ENCODE measurements around the gene TSPAN1. TPM values are rescaled to one million over a fixed set of nuclear protein-coding genes. Genes with fewer than 3 reads are reported as not detected.

Gene TSPAN1
- total and polyA plus RNA-seq, 4 donors = 45.3 to 174 (median 139) TPM

- ATAC-seq (ENCODE audit: insufficient read depth, low FRiP score) (no peak), DNase-seq (no peak)
- Histone ChIP-seq H3K4me1 (ENCODE audit: control insufficient read depth in 5 of 5, insufficient read depth in 5 of 5, low read length in 5 of 5) (no peaks in the 10 kb centered on the region), H3K9me3 (ENCODE audit: control insufficient read depth in 4 of 4, insufficient read depth in 3 of 4, low read length in 3 of 4) (no peaks in the 10 kb centered on the region), H3K4me3 (no peak overlapping the region), H3K9ac (ENCODE audit: insufficient read depth in 1 of 2, low read length in 2 of 2) (no peak overlapping the region), H3K27ac (ENCODE audit: low read depth in 1 of 2, low read length in 1 of 2) (no peak overlapping the region), H3K27me3 (ENCODE audit: control insufficient read depth in 3 of 3, insufficient read depth in 3 of 3, low read length in 2 of 3) (no peaks in the 10 kb centered on the region), H3K36me3 (ENCODE audit: control insufficient read depth in 4 of 4, insufficient read depth in 4 of 4, low read length in 4 of 4) (no peaks in the 10 kb centered on the region)
- TF ChIP-seq, protein P1, sequence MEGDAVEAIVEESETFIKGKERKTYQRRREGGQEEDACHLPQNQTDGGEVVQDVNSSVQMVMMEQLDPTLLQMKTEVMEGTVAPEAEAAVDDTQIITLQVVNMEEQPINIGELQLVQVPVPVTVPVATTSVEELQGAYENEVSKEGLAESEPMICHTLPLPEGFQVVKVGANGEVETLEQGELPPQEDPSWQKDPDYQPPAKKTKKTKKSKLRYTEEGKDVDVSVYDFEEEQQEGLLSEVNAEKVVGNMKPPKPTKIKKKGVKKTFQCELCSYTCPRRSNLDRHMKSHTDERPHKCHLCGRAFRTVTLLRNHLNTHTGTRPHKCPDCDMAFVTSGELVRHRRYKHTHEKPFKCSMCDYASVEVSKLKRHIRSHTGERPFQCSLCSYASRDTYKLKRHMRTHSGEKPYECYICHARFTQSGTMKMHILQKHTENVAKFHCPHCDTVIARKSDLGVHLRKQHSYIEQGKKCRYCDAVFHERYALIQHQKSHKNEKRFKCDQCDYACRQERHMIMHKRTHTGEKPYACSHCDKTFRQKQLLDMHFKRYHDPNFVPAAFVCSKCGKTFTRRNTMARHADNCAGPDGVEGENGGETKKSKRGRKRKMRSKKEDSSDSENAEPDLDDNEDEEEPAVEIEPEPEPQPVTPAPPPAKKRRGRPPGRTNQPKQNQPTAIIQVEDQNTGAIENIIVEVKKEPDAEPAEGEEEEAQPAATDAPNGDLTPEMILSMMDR (IDR thresholded peaks at IDR 0.05; ENCODE audit: control extremely low read depth, extremely low read depth) = no peak
- WGBS, 2 donors = 96 to 100% methylated on average over 1 of the region's 1 CpG
These were observed 14.7 kb upstream of the TSPAN1 start for GRCh38 chr1:46160212-46160611.

DNA sequence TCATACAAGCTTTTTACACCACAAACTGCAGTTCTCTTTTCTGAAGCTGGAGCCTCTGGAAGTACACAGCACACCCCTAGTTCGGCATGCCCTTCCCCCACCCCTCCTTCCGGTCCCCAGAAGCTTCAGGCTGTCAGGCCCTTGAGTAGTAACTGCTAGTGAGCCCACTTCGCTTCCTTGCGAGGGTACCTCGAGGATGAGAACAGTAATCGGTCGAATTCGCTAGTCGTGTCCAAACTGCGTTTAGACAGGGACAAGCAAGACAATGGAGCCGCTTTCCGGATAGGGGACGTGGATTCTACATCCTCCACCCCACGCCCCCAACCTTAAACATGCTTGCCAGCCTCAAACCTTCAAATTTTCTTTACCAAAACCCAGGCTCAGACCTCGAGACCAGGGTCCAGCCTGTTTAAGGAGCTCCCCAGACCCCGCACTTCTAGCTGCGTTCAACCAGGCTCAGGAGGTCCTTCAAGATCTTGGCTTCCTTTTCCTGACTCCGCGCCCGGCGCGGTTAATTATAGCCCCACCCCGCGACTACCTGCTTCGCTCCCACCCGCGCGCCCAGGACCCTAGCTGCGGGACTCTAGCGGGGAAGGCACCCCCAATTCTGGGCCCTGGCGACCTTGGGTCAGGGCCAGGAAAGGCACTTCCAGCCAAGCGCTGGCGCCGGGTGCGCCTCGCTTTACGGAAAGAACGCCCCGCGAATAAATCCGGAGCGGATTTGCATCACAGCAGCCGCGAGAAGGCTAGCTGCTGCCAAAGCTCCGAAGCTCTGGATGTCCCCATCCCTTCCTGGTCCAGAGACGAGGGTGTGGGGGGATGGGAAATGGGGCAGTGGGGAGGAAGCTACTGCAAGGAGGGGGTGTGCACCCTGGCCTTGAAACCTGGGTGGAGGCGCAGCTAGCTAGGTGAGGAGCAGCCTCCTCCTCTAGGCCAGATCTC lies 8.1 kb upstream of the TSPAN1 start:
- H3K4me1 ChIP-seq (ENCODE audit: control insufficient read depth in 5 of 5, insufficient read depth in 5 of 5, low read length in 5 of 5) = peaks cover 0 to 19% (median 4%) of the 10 kb centered on the region in 5 donors
- peak overlapping the region; percentile 25 for H3K4me3 ChIP-seq
- peak overlapping the region; percentile 61 to 85 for H3K27ac ChIP-seq (ENCODE audit: low read depth in 1 of 2, low read length in 1 of 2)
- WGBS, 2 donors = 4 to 5% methylated on average over 47 of the region's 47 CpGs
- no peaks in the 10 kb centered on the region for H3K36me3 ChIP-seq (ENCODE audit: control insufficient read depth in 4 of 4, insufficient read depth in 4 of 4, low read length in 4 of 4)
- DNase-seq = peak; percentile 51 to 80 (median 54)
- peak overlapping the region; percentile 40 to 51 for H3K9ac ChIP-seq (ENCODE audit: insufficient read depth in 1 of 2, low read length in 2 of 2)
- TF ChIP-seq, protein P1 (IDR thresholded peaks at IDR 0.05; ENCODE audit: control extremely low read depth, extremely low read depth) = no peak
- H3K27me3 ChIP-seq (ENCODE audit: control insufficient read depth in 3 of 3, insufficient read depth in 3 of 3, low read length in 2 of 3) = no peaks in the 10 kb centered on the region
- H3K9me3 ChIP-seq (ENCODE audit: control insufficient read depth in 4 of 4, insufficient read depth in 3 of 4, low read length in 3 of 4) = no peaks in the 10 kb centered on the region
- peak; percentile 24 for ATAC-seq (ENCODE audit: insufficient read depth, low FRiP score)

DNA sequence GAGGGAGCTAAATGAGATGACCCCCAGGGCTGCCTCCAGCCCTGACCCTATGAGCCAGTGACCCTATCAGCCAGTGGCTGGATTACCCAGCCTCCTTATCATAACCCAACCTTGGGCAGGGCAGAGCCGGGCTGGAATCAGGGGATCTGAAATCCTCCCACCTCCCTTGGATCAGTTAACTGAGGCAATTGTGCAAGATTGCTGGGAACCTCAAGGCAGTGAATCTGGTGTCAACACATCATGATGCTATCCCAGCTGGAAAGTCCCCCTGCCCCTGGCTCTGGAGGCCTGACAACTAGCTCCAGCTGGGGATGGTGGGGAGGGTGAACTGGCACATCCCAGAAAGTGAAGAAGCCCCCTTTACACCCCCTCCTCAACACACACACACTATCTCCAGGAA lies 6.4 kb upstream of the TSPAN1 start:
- TF ChIP-seq, protein P1 (IDR thresholded peaks at IDR 0.05; ENCODE audit: control extremely low read depth, extremely low read depth) = no peak
- Histone ChIP-seq H3K27me3 (ENCODE audit: control insufficient read depth in 3 of 3, insufficient read depth in 3 of 3, low read length in 2 of 3) (no peaks in the 10 kb centered on the region), H3K4me1 (ENCODE audit: control insufficient read depth in 5 of 5, insufficient read depth in 5 of 5, low read length in 5 of 5) (peaks cover 0 to 27% (median 4%) of the 10 kb centered on the region in 5 donors), H3K9ac (ENCODE audit: insufficient read depth in 1 of 2, low read length in 2 of 2) (no peak overlapping the region), H3K9me3 (ENCODE audit: control insufficient read depth in 4 of 4, insufficient read depth in 3 of 4, low read length in 3 of 4) (no peaks in the 10 kb centered on the region), H3K4me3 (no peak overlapping the region), H3K36me3 (ENCODE audit: control insufficient read depth in 4 of 4, insufficient read depth in 4 of 4, low read length in 4 of 4) (no peaks in the 10 kb centered on the region), H3K27ac (ENCODE audit: low read depth in 1 of 2, low read length in 1 of 2) (peak overlapping the region in 1 of 2 donors; percentile 43)
- WGBS, 2 donors = 79 to 83% methylated on average over 1 of the region's 1 CpG
- ATAC-seq (ENCODE audit: insufficient read depth, low FRiP score) (no peak), DNase-seq (no peak)
